ENCODE results near the gene ADAT3. TPM values are rescaled to one million over a fixed set of nuclear protein-coding genes. Genes with fewer than 3 reads are reported as not detected.

ADAT3 gene
- 1 to 10 TPM; 1.7 to 4.0 TPM for total RNA-seq

DNA sequence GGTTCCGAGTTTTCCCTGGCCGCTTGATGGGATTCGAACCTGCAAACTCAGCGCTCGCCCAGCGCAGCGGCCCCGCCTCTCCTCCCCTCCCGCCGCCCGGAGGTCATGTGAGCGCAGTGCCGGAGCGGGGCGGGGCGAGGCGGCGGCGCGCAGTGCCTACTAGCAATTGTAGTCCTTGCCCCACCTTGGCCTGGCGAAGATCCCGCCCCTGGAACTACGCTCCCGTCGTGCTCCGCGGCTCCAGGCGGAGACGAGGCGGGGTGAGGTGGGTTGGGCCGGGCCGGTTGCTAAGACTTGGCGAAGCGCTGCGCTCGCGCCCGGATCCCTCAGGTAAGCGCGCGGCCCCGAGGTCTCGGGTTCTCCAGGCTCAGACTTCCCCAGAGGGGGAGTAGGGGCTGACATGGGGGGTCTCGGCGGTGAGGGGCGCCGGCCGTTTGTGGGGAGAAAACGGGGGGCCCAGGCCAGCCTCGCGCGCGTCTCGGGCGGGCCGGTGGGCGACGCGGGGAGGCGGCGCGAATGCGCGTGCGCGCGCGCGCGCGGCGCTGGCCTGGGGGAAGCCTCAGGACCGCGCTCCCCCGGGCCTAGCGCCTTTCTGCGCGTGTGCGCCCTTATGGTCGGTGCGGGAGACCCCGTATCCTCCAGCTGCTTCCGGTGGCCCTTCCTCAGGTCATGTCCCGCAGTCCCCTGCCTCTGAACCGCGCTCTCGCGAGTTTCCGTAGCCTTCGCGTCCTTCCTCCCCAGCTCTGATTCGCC, at the start of gene ADAT3, which contains the start of gene SCAMP4:
ADAT3 (plus strand) TSS at position 290 of the 753 bp plus-strand sequence. CDS start 6,649 bp downstream, outside the sequence.
SCAMP4 (plus strand) TSS at position 290 of the 753 bp plus-strand sequence. CDS start 9,621 bp downstream, outside the sequence.
- H3K27me3 ChIP-seq = no peaks in the 10 kb centered on the region
- DNase-seq (ENCODE audit: low spot score) = peak; percentile 97
- peak within 1 kb of the TSS; percentile 59 to 68 for H3K4me3 ChIP-seq
- no peaks in the 10 kb centered on the region for H3K9me3 ChIP-seq
- peak within 1 kb of the TSS; percentile 76 to 79 for H3K27ac ChIP-seq
- H3K36me3 ChIP-seq = no peaks in the 10 kb centered on the region
- TF ChIP-seq, protein P1, sequence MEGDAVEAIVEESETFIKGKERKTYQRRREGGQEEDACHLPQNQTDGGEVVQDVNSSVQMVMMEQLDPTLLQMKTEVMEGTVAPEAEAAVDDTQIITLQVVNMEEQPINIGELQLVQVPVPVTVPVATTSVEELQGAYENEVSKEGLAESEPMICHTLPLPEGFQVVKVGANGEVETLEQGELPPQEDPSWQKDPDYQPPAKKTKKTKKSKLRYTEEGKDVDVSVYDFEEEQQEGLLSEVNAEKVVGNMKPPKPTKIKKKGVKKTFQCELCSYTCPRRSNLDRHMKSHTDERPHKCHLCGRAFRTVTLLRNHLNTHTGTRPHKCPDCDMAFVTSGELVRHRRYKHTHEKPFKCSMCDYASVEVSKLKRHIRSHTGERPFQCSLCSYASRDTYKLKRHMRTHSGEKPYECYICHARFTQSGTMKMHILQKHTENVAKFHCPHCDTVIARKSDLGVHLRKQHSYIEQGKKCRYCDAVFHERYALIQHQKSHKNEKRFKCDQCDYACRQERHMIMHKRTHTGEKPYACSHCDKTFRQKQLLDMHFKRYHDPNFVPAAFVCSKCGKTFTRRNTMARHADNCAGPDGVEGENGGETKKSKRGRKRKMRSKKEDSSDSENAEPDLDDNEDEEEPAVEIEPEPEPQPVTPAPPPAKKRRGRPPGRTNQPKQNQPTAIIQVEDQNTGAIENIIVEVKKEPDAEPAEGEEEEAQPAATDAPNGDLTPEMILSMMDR (IDR thresholded peaks at IDR 0.05) = no peak
- peaks cover 0 to 24% of the 10 kb centered on the region in 2 donors for H3K4me1 ChIP-seq

GRCh38 chr19:1855828-1856255, 49.4 kb upstream of the ADAT3 start:
- H3K27ac ChIP-seq = peak overlapping the region; percentile 83 to 88
- peaks cover 0 to 92% of the 10 kb centered on the region in 2 donors for H3K4me1 ChIP-seq

DNA sequence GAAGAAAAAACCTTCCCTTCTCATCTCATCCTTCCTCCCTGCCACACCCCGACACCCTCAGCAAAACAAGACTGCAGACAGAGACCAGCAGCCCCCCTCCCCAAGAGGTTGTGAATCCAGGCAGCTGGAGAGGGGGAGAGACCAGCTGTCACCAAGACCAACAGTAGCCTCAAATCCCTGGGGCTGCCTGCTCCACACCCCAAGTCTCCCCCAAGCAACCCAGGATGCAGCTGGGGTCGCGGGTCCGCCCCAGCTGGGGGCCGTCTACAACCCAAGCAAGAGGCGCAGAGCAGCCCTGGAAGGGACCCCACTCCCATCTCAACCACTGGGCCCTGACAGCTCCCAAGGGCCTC, 48.9 kb upstream of the ADAT3 start:
- Histone ChIP-seq H3K4me1 (peaks cover 0 to 97% of the 10 kb centered on the region in 2 donors), H3K36me3 (no peaks in the 10 kb centered on the region), H3K9me3 (no peaks in the 10 kb centered on the region), H3K4me3 (peak overlapping the region; percentile 24 to 56), H3K27ac (peak overlapping the region; percentile 83 to 88), H3K27me3 (no peaks in the 10 kb centered on the region)
- no peak for DNase-seq (ENCODE audit: low spot score)
- TF ChIP-seq, protein P1 (IDR thresholded peaks at IDR 0.05) = no peak

More at GRCh38 chr19:1855828-1856255, 49.4 kb upstream of the ADAT3 start:
- no peaks in the 10 kb centered on the region for H3K36me3 ChIP-seq
- H3K4me3 ChIP-seq = peak overlapping the region; percentile 20 to 56
- no peaks in the 10 kb centered on the region for H3K27me3 ChIP-seq
- no peaks in the 10 kb centered on the region for H3K9me3 ChIP-seq
- no peak for DNase-seq (ENCODE audit: low spot score)
- TF ChIP-seq, protein P1 (IDR thresholded peaks at IDR 0.05) = no peak

GRCh38 chr19:1856698-1857603, 48.2 kb upstream of the ADAT3 start:
- no peaks in the 10 kb centered on the region for H3K36me3 ChIP-seq
- no peaks in the 10 kb centered on the region for H3K9me3 ChIP-seq
- H3K27me3 ChIP-seq = no peaks in the 10 kb centered on the region
- peak overlapping the region; percentile 83 to 88 for H3K27ac ChIP-seq
- TF ChIP-seq, protein P1 (IDR thresholded peaks at IDR 0.05) = no peak
- peak; percentile 91 for DNase-seq (ENCODE audit: low spot score)
- H3K4me1 ChIP-seq = peaks cover 0 to 100% of the 10 kb centered on the region in 2 donors
- H3K4me3 ChIP-seq = peak overlapping the region; percentile 24 to 56

- Histone ChIP-seq H3K36me3 (no peaks in the 10 kb centered on the region), H3K9me3 (no peaks in the 10 kb centered on the region), H3K4me3 (peak overlapping the region in 1 of 2 donors; percentile 56), H3K4me1 (peaks cover 0 to 97% of the 10 kb centered on the region in 2 donors), H3K27me3 (no peaks in the 10 kb centered on the region), H3K27ac (peak overlapping the region; percentile 83 to 88)
- TF ChIP-seq, protein P1 (IDR thresholded peaks at IDR 0.05) = no peak
- no peak for DNase-seq (ENCODE audit: low spot score)
Measured at GRCh38 chr19:1857648-1858326, 47.4 kb upstream of the ADAT3 start.
